ENCODE data around the gene OARD1.

The OARD1 gene

GRCh38 chr6:41047745-41048732, 24.1 kb downstream of the OARD1 start:
- TF ChIP-seq, protein P1, sequence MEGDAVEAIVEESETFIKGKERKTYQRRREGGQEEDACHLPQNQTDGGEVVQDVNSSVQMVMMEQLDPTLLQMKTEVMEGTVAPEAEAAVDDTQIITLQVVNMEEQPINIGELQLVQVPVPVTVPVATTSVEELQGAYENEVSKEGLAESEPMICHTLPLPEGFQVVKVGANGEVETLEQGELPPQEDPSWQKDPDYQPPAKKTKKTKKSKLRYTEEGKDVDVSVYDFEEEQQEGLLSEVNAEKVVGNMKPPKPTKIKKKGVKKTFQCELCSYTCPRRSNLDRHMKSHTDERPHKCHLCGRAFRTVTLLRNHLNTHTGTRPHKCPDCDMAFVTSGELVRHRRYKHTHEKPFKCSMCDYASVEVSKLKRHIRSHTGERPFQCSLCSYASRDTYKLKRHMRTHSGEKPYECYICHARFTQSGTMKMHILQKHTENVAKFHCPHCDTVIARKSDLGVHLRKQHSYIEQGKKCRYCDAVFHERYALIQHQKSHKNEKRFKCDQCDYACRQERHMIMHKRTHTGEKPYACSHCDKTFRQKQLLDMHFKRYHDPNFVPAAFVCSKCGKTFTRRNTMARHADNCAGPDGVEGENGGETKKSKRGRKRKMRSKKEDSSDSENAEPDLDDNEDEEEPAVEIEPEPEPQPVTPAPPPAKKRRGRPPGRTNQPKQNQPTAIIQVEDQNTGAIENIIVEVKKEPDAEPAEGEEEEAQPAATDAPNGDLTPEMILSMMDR (conservative IDR thresholded peaks at IDR 0.05; ENCODE audit: low read depth, low read length) = no peak

GRCh38 chr6:41047306-41047705, 24.9 kb downstream of the OARD1 start:
- H4K20me1 ChIP-seq (ENCODE audit: insufficient read depth) = no peaks in the 10 kb centered on the region
- H3K27me3 ChIP-seq (ENCODE audit: insufficient read depth, low read depth) = no peaks in the 10 kb centered on the region
- TF ChIP-seq, protein P1 (conservative IDR thresholded peaks at IDR 0.05; ENCODE audit: low read depth, low read length) = no peak

More at GRCh38 chr6:41047745-41048732, 24.1 kb downstream of the OARD1 start:
- Histone ChIP-seq H3K4me3 (IDR thresholded peaks at IDR 0.05; ENCODE audit: insufficient read depth, low read depth, low read length) (no peak overlapping the region), H3K4me1 (ENCODE audit: low read depth, poor library complexity, severe bottlenecking) (no peaks in the 10 kb centered on the region), H3K9ac (no peak overlapping the region), H4K20me1 (ENCODE audit: insufficient read depth) (no peaks in the 10 kb centered on the region), H3K27me3 (ENCODE audit: insufficient read depth, low read depth) (no peaks in the 10 kb centered on the region), H3K79me2 (ENCODE audit: insufficient read depth, low read depth) (no peaks in the 10 kb centered on the region), H3K4me2 (no peak overlapping the region), H2AFZ (ENCODE audit: low read depth) (no peak overlapping the region), H3K36me3 (ENCODE audit: insufficient read depth) (no peaks in the 10 kb centered on the region), H3K27ac (no peak overlapping the region)

GRCh38 chr6:41046084-41046483, 26.1 kb downstream of the OARD1 start:
- H3K4me3 ChIP-seq (IDR thresholded peaks at IDR 0.05; ENCODE audit: insufficient read depth, low read depth, low read length) = no peak overlapping the region
- H3K9ac ChIP-seq = no peak overlapping the region
- no peaks in the 10 kb centered on the region for H4K20me1 ChIP-seq (ENCODE audit: insufficient read depth)
- no peaks in the 10 kb centered on the region for H3K36me3 ChIP-seq (ENCODE audit: insufficient read depth)
- no peaks in the 10 kb centered on the region for H3K27me3 ChIP-seq (ENCODE audit: insufficient read depth, low read depth)
- TF ChIP-seq, protein P1 (conservative IDR thresholded peaks at IDR 0.05; ENCODE audit: low read depth, low read length) = no peak
- no peaks in the 10 kb centered on the region for H3K4me1 ChIP-seq (ENCODE audit: low read depth, poor library complexity, severe bottlenecking)
- no peak overlapping the region for H3K4me2 ChIP-seq
- no peak overlapping the region for H2AFZ ChIP-seq (ENCODE audit: low read depth)
- no peak overlapping the region for H3K27ac ChIP-seq
- no peaks in the 10 kb centered on the region for H3K79me2 ChIP-seq (ENCODE audit: insufficient read depth, low read depth)

More at GRCh38 chr6:41047306-41047705, 24.9 kb downstream of the OARD1 start:
- no peak overlapping the region for H3K4me3 ChIP-seq (IDR thresholded peaks at IDR 0.05; ENCODE audit: insufficient read depth, low read depth, low read length)
- H2AFZ ChIP-seq (ENCODE audit: low read depth) = no peak overlapping the region
- H3K9ac ChIP-seq = no peak overlapping the region
- H3K36me3 ChIP-seq (ENCODE audit: insufficient read depth) = no peaks in the 10 kb centered on the region
- H3K79me2 ChIP-seq (ENCODE audit: insufficient read depth, low read depth) = no peaks in the 10 kb centered on the region
- H3K27ac ChIP-seq = no peak overlapping the region
- no peak overlapping the region for H3K4me2 ChIP-seq
- no peaks in the 10 kb centered on the region for H3K4me1 ChIP-seq (ENCODE audit: low read depth, poor library complexity, severe bottlenecking)

- no peak overlapping the region for H2AFZ ChIP-seq (ENCODE audit: low read depth)
- H3K27me3 ChIP-seq (ENCODE audit: insufficient read depth, low read depth) = no peaks in the 10 kb centered on the region
- no peaks in the 10 kb centered on the region for H3K4me1 ChIP-seq (ENCODE audit: low read depth, poor library complexity, severe bottlenecking)
- H3K4me3 ChIP-seq (IDR thresholded peaks at IDR 0.05; ENCODE audit: insufficient read depth, low read depth, low read length) = no peak overlapping the region
- no peaks in the 10 kb centered on the region for H3K79me2 ChIP-seq (ENCODE audit: insufficient read depth, low read depth)
- H3K4me2 ChIP-seq = no peak overlapping the region
- H3K36me3 ChIP-seq (ENCODE audit: insufficient read depth) = no peaks in the 10 kb centered on the region
- TF ChIP-seq, protein P1 (conservative IDR thresholded peaks at IDR 0.05; ENCODE audit: low read depth, low read length) = no peak
- no peaks in the 10 kb centered on the region for H4K20me1 ChIP-seq (ENCODE audit: insufficient read depth)
- no peak overlapping the region for H3K9ac ChIP-seq
- no peak overlapping the region for H3K27ac ChIP-seq
Observed at GRCh38 chr6:41045664-41046063, 26.5 kb downstream of the OARD1 start.

All from KMS-11 (cell line).